ENCODE data around the gene METTL4.

DNA sequence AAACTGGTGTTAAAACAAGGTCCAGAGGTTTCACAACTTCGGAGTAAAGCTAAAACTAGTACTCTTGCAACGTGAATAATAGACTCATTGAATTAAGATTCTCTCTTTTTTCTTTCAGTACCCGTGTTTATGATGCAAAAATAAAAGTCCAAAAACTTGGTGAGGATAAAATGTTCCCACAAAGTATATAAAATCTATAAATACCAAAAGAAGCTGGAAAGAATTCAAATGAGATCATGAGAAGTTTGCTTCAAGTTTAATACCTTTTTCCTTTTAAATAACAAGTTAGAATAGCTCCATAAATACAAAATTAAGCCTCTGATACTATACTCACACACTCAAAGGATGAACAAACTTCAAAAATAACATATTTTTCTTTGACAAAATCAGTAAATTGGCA lies 34.0 kb downstream of the METTL4 start:
- TF ChIP-seq, protein P1, sequence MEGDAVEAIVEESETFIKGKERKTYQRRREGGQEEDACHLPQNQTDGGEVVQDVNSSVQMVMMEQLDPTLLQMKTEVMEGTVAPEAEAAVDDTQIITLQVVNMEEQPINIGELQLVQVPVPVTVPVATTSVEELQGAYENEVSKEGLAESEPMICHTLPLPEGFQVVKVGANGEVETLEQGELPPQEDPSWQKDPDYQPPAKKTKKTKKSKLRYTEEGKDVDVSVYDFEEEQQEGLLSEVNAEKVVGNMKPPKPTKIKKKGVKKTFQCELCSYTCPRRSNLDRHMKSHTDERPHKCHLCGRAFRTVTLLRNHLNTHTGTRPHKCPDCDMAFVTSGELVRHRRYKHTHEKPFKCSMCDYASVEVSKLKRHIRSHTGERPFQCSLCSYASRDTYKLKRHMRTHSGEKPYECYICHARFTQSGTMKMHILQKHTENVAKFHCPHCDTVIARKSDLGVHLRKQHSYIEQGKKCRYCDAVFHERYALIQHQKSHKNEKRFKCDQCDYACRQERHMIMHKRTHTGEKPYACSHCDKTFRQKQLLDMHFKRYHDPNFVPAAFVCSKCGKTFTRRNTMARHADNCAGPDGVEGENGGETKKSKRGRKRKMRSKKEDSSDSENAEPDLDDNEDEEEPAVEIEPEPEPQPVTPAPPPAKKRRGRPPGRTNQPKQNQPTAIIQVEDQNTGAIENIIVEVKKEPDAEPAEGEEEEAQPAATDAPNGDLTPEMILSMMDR (IDR thresholded peaks at IDR 0.05): no peak
- no peak for TF ChIP-seq POLR2A (IDR thresholded peaks at IDR 0.05)
